H1 (cell line): ENCODE results near the gene CFHR4. TPM values are rescaled to one million over a fixed set of nuclear protein-coding genes. Genes with fewer than 3 reads are reported as not detected.

Source experiments
- CTCF ChIA-PET: fragments of 300-600 bp; sonication (Branson Sonifier 250); formaldehyde crosslinking; loops from one replicate; lab custom pipeline; 2021; ENCODE audit not compliant: partially characterized antibody; lab: Charles Lee
- POLR2A ChIA-PET: fragments of 300-600 bp; sonication (Branson Sonifier 250); formaldehyde crosslinking; loops from one replicate; lab custom pipeline; 2021; ENCODE audit warnings: inconsistent platforms; ENCODE audit not compliant: partially characterized antibody; lab: Charles Lee
- DNase-seq, 2 experiments: peaks; one replicate each; pipeline versions ENCODE4 v3.0.0 to v3.0.0-alpha.2; 2010 to 2022; ENCODE audit warnings: low spot score in 2 of 2, low read depth in 1 of 2, mixed read lengths in 1 of 2
- FAIRE-seq: peaks from 2 replicates; lab custom pipeline; 2011; peaks lifted over from hg19 to GRCh38; lab: Jason Lieb, UNC
- H2AFZ ChIP-seq: 2 replicates; pipeline ENCODE4 v1.8.1; 2012; ENCODE audit warnings: low read length, inconsistent platforms
- H2AK5ac ChIP-seq: 2 replicates; pipeline ENCODE4 v1.6.1; 2013; ENCODE audit warnings: low read depth, low read length
- H2BK120ac ChIP-seq: replicated peaks from 2 replicates; pipeline ENCODE3; 2013; ENCODE audit warnings: low read depth, low read length, inconsistent platforms
- H2BK12ac ChIP-seq: 2 replicates; pipeline ENCODE4 v1.6.1; 2013; ENCODE audit warnings: low read depth, low read length
- H2BK15ac ChIP-seq: 2 replicates; pipeline ENCODE4 v1.6.1; 2013; ENCODE audit warnings: low read length
- H2BK20ac ChIP-seq: 2 replicates; pipeline ENCODE4 v1.6.1; 2013; ENCODE audit warnings: low read length
- H2BK5ac ChIP-seq: 2 replicates; pipeline ENCODE4 v1.6.1; 2013; ENCODE audit warnings: low read depth, low read length
- H3K14ac ChIP-seq: 2 replicates; pipeline ENCODE4 v1.6.1; 2013; ENCODE audit warnings: inconsistent platforms; ENCODE audit not compliant: insufficient read length
- H3K18ac ChIP-seq: 2 replicates; pipeline ENCODE4 v1.6.1; 2013; ENCODE audit warnings: low read length; ENCODE audit errors: extremely low read depth
- H3K23ac ChIP-seq: 2 replicates; pipeline ENCODE4 v1.6.1; 2013; ENCODE audit warnings: inconsistent platforms; ENCODE audit not compliant: insufficient read length
- H3K23me2 ChIP-seq: 2 replicates; pipeline ENCODE4 v1.6.1; 2013; ENCODE audit warnings: low read depth, low read length
- H3K27ac ChIP-seq: 2 replicates; pipeline ENCODE4 v1.6.1; 2011; ENCODE audit warnings: low read depth, low read length, inconsistent platforms
- H3K27me3 ChIP-seq, 4 experiments: replicated peaks in 1 of 4; 1 replicate in 1 of 4; 2 replicates in 3 of 4; pipeline versions ENCODE4 v1.6.1 to v1.8.1; 2011 to 2013; ENCODE audit warnings: low read length in 3 of 4, mild to moderate bottlenecking in 3 of 4, inconsistent platforms in 2 of 4, mixed read lengths in 2 of 4, moderate library complexity in 1 of 4; ENCODE audit not compliant: control insufficient read depth in 3 of 4, insufficient read depth in 3 of 4; ENCODE audit errors: extremely low read depth in 1 of 4
- H3K36me3 ChIP-seq, 4 experiments: 2 replicates each; pipeline versions ENCODE4 v1.6.1 to v1.8.1; 2011 to 2013; ENCODE audit warnings: mild to moderate bottlenecking in 4 of 4, low read length in 3 of 4, moderate library complexity in 2 of 4, control low read depth in 1 of 4, inconsistent platforms in 1 of 4; ENCODE audit not compliant: insufficient read depth in 4 of 4, control insufficient read depth in 2 of 4
- H3K4ac ChIP-seq: replicated peaks from 2 replicates; pipeline ENCODE3; 2013; ENCODE audit warnings: low read length, low read depth, mixed read lengths, inconsistent platforms; ENCODE audit not compliant: insufficient read length
- H3K4me1 ChIP-seq, 4 experiments: replicated peaks in 1 of 4; 1 replicate in 1 of 4; 2 replicates in 3 of 4; pipeline versions ENCODE4 v1.6.1 to v1.8.1; 2011 to 2013; ENCODE audit warnings: low read length in 3 of 4, inconsistent platforms in 2 of 4, mixed read lengths in 1 of 4; ENCODE audit not compliant: insufficient read depth in 4 of 4, control insufficient read depth in 3 of 4
- H3K4me2 ChIP-seq, 2 experiments: 2 replicates each; pipeline versions ENCODE4 v1.6.1 to v1.8.1; 2011 to 2013; ENCODE audit warnings: low read depth in 2 of 2, low read length in 2 of 2, control low read depth in 1 of 2, inconsistent platforms in 1 of 2, mild to moderate bottlenecking in 1 of 2; ENCODE audit not compliant: insufficient read depth in 1 of 2
- H3K4me3 ChIP-seq, 4 experiments: fragments of 200-600, 300-600 bp in 1 of 4; sonication (generic), shearing (Covaris generic), sonication (Bioruptor Twin) in 1 of 4; 2 replicates each; pipeline versions ENCODE4 v1.5.1 to v1.8.1; 2011 to 2016; ENCODE audit warnings: low read length in 4 of 4, low read depth in 3 of 4, control low read depth in 2 of 4, inconsistent platforms in 2 of 4, mild to moderate bottlenecking in 2 of 4, mixed read lengths in 1 of 4, moderate library complexity in 1 of 4; ENCODE audit not compliant: insufficient read depth in 2 of 4; ENCODE audit errors: extremely low read depth in 1 of 4
- H3K56ac ChIP-seq: replicated peaks from 2 replicates; pipeline ENCODE3; 2013; ENCODE audit warnings: low read depth, mild to moderate bottlenecking, mixed read lengths, low read length, inconsistent platforms; ENCODE audit not compliant: insufficient read length
- H3K79me1 ChIP-seq: 2 replicates; pipeline ENCODE4 v1.6.1; 2013; ENCODE audit warnings: low read depth, low read length, control low read depth
- H3K79me2 ChIP-seq, 2 experiments: 2 replicates each; pipeline versions ENCODE4 v1.6.1 to v1.8.1; 2012 to 2013; ENCODE audit warnings: low read length in 2 of 2, mild to moderate bottlenecking in 2 of 2, inconsistent platforms in 1 of 2; ENCODE audit not compliant: insufficient read depth in 2 of 2, control insufficient read depth in 1 of 2
- H3K9ac ChIP-seq, 4 experiments: replicated peaks in 1 of 4; 1 replicate in 1 of 4; 2 replicates in 3 of 4; pipeline versions ENCODE4 v1.6.1 to v1.8.1; 2011 to 2013; ENCODE audit warnings: low read depth in 3 of 4, low read length in 3 of 4, control low read depth in 2 of 4, mild to moderate bottlenecking in 2 of 4, moderate library complexity in 2 of 4, inconsistent platforms in 1 of 4; ENCODE audit errors: extremely low read depth in 1 of 4
- H3K9me3 ChIP-seq, 2 experiments: 2 replicates each; pipeline versions ENCODE4 v1.6.1 to v1.8.1; 2012 to 2013; ENCODE audit warnings: mild to moderate bottlenecking in 2 of 2, moderate library complexity in 2 of 2, control low read depth in 1 of 2, inconsistent platforms in 1 of 2, low read depth in 1 of 2, low read length in 1 of 2, mixed read lengths in 1 of 2; ENCODE audit not compliant: insufficient read depth in 2 of 2
- H4K20me1 ChIP-seq, 2 experiments: replicated peaks in 1 of 2; 2 replicates each; pipeline versions ENCODE3 to v1.8.1; 2011 to 2013; ENCODE audit warnings: inconsistent platforms in 2 of 2, low read length in 2 of 2, mild to moderate bottlenecking in 1 of 2; ENCODE audit not compliant: insufficient read depth in 2 of 2, control insufficient read depth in 1 of 2
- H4K5ac ChIP-seq: 2 replicates; pipeline ENCODE4 v1.6.1; 2013; ENCODE audit warnings: low read length, low read depth, mixed read lengths, inconsistent platforms; ENCODE audit not compliant: insufficient read length
- H4K8ac ChIP-seq: 2 replicates; pipeline ENCODE4 v1.8.0; 2013; ENCODE audit warnings: mild to moderate bottlenecking, moderate library complexity, low read length, inconsistent platforms; ENCODE audit not compliant: insufficient read depth; ENCODE audit errors: extremely low read depth
- H4K91ac ChIP-seq: replicated peaks from 2 replicates; pipeline ENCODE3; 2013; ENCODE audit warnings: low read length, mixed read lengths, inconsistent platforms; ENCODE audit not compliant: insufficient read length
- WGBS, 2 experiments: shearing (Covaris generic) in 1 of 2; methylation state at CpG; one replicate each; pipeline versions ENCODE4 v1.1.6 to v1.1.7; 2013 to 2015; ENCODE audit warnings: low lambda C conversion rate in 2 of 2, mixed read lengths in 2 of 2, inconsistent platforms in 1 of 2, low coverage in 1 of 2, missing lambda C conversion rate in 1 of 2; ENCODE audit not compliant: insufficient replicate concordance in 2 of 2, insufficient coverage in 1 of 2, insufficient read length in 1 of 2; ENCODE audit errors: extremely low coverage in 1 of 2, missing lambda C conversion rate in 1 of 2; 5-methylcytosine and 5-hydroxymethylcytosine counted together
- polyA plus RNA-seq, 7 experiments: library from polyadenylated mRNA; depleted of rRNA in 3 of 7; stranded (reverse) in 5 of 7; unstranded in 2 of 7; fragments of >200 nt in 5 of 7; fragments of 200-250 nt in 2 of 7; gene quantifications; 1 replicate in 5 of 7; 2 replicates in 1 of 7; 4 replicates in 1 of 7; pipeline versions ENCODE4 v1.2.1 to v1.2.3, GENCODE V29; 2011 to 2013; ENCODE audit warnings: missing spikeins in 2 of 7, mixed read lengths in 2 of 7
- total RNA-seq: library from RNA; stranded (reverse); fragmentation: NEBNext Ultra II Directional; extraction: Animal tissue kit (Norgen Biotek cat#: 25700); gene quantifications from 2 replicates; pipeline ENCODE4 v1.2.1, GENCODE V29; 2021
- TF ChIP-seq, protein P1 (sequence below), 3 experiments: IDR thresholded peaks; 1 replicate in 2 of 3; 2 replicates in 1 of 3; pipeline versions ENCODE4 v1.5.1 to v1.6.1; 2011; ENCODE audit warnings: low read length in 3 of 3, mild to moderate bottlenecking in 3 of 3, inconsistent platforms in 2 of 3, low read depth in 1 of 3, moderate library complexity in 1 of 3; ENCODE audit not compliant: insufficient read depth in 1 of 3; ENCODE audit errors: control extremely low read depth in 1 of 3

CFHR4 gene
- total and polyA plus RNA-seq, 2 of the 8 experiments (the other 6 are each of a cell fraction or from before 2014, with no cell fraction given) = not detected

DNA sequence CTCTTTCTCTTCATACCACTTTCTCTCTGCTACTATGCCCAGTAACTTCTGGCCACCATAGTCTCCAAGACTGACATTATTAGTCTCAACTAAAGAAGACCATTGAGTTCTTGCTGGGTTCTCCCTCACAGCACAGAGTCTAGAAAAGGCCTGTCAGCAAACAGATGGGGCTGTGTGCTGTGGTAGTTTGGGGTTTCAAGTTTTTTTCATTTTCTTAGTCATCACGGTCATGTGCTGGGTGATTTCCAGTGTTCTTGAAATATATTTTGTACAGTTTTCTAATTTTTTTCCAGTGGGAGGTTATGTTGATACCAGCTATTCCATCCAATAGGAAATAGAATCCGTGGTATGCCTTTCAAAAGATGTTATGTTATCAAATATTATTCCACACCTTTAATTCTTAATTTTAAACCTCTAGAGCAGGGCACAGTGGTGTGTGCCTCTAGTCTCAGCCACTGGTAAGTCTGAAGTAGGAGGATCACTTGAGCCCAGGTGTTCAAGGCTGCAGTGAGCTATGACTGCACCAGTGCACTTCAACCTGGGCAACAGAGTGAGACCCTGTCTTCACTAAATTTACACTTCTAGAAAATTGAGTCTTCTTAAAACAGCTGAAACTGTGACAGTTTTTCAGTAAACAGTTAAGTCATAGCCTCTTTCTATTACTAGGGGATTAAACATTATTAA lies 64.0 kb downstream of the CFHR4 start:
- WGBS, 2 experiments = 86% methylated on average over 2 of the region's 2 CpGs; no CpG with 5 or more reads in 1 of the 2 experiments

More for the DNA sequence above, 64.0 kb downstream of the CFHR4 start:
- no peak overlapping the region for H4K91ac ChIP-seq
- no peak overlapping the region for H3K14ac ChIP-seq
- no peak for FAIRE-seq
- H3K23me2 ChIP-seq = no peaks in the 10 kb centered on the region
- H2BK20ac ChIP-seq = no peak overlapping the region
- no peak overlapping the region for H4K8ac ChIP-seq
- no peaks in the 10 kb centered on the region for H3K79me1 ChIP-seq
- no peak for DNase-seq
- no peak overlapping the region for H2BK12ac ChIP-seq
- no peak overlapping the region for H2BK15ac ChIP-seq
- no peaks in the 10 kb centered on the region for H3K79me2 ChIP-seq
- TF ChIP-seq, protein P1, sequence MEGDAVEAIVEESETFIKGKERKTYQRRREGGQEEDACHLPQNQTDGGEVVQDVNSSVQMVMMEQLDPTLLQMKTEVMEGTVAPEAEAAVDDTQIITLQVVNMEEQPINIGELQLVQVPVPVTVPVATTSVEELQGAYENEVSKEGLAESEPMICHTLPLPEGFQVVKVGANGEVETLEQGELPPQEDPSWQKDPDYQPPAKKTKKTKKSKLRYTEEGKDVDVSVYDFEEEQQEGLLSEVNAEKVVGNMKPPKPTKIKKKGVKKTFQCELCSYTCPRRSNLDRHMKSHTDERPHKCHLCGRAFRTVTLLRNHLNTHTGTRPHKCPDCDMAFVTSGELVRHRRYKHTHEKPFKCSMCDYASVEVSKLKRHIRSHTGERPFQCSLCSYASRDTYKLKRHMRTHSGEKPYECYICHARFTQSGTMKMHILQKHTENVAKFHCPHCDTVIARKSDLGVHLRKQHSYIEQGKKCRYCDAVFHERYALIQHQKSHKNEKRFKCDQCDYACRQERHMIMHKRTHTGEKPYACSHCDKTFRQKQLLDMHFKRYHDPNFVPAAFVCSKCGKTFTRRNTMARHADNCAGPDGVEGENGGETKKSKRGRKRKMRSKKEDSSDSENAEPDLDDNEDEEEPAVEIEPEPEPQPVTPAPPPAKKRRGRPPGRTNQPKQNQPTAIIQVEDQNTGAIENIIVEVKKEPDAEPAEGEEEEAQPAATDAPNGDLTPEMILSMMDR (IDR thresholded peaks at IDR 0.05; ENCODE audit: control extremely low read depth in 1 of 3, insufficient read depth in 1 of 3, low read depth in 1 of 3, low read length in 3 of 3) = no peak
- no peaks in the 10 kb centered on the region for H4K20me1 ChIP-seq
- no peak overlapping the region for H4K5ac ChIP-seq
- no peak overlapping the region for H2AK5ac ChIP-seq
- H3K18ac ChIP-seq = no peak overlapping the region
- ChIA-PET POLR2A (no interaction called here), CTCF (interaction anchor here (0.6 kb wide), 3 partner anchors 37 to 272 kb away, joined by 3 to 5 read pairs (median 3); no protein-coding TSS in a partner anchor)
- H3K4me2 ChIP-seq = no peak overlapping the region; a peak in 1 of 4 replicates
- H3K27me3 ChIP-seq = no peaks in the 10 kb centered on the region
- H2BK5ac ChIP-seq = no peak overlapping the region
- no peaks in the 10 kb centered on the region for H3K36me3 ChIP-seq
- H2BK120ac ChIP-seq = no peak overlapping the region
- no peak overlapping the region for H3K4me3 ChIP-seq
- H2AFZ ChIP-seq = no peak overlapping the region
- H3K4me1 ChIP-seq = no peaks in the 10 kb centered on the region
- no peak overlapping the region for H3K4ac ChIP-seq
- H3K9me3 ChIP-seq = peaks cover 0 to 3% of the 10 kb centered on the region in 2 experiments; a peak in 1 of 4 replicates
- no peak overlapping the region for H3K27ac ChIP-seq
- H3K56ac ChIP-seq = no peak overlapping the region
- no peak overlapping the region for H3K23ac ChIP-seq
- no peak overlapping the region for H3K9ac ChIP-seq
